Measurements from ENCODE around the gene PLPPR3.

The PLPPR3 gene

GRCh38 chr19:861756-862580, 40.2 kb upstream of the PLPPR3 start:
- ChIA-PET CTCF (interaction anchor here (0.6 to 1.0 kb wide), 2 partner anchors 11 to 59 kb away, joined by 3 read pairs; no protein-coding TSS in a partner anchor), POLR2A (interaction anchor here (0.7 kb wide), 1 partner anchor 16 kb away, joined by 3 read pairs; no protein-coding TSS in a partner anchor)
- 0 out of 2 replicates have a peak, but pooled peaks have one; percentile 8 for TF ChIP-seq EGR2 (tag by site-specific recombination; IDR thresholded peaks at IDR 0.05; ENCODE audit: low read depth)
- no peak for TF ChIP-seq ZNF518A (tag by site-specific recombination; conservative IDR thresholded peaks at IDR 0.05; ENCODE audit: low read depth)
- TF ChIP-seq ZNF449 (tag by site-specific recombination; IDR thresholded peaks at IDR 0.05): no peak
- no peak for TF ChIP-seq ZNF837 (tag by site-specific recombination; IDR thresholded peaks at IDR 0.05)
- no peak for TF ChIP-seq ZNF580 (tag by site-specific recombination; IDR thresholded peaks at IDR 0.05)
- TF ChIP-seq KLF10 (tag by site-specific recombination; IDR thresholded peaks at IDR 0.05): peak; percentile 17; the same call in 1 of the 2 replicates
- TF ChIP-seq SP2 (tag by site-specific recombination; IDR thresholded peaks at IDR 0.05): peak; percentile 47
- TF ChIP-seq KLF1 (tag by site-specific recombination; IDR thresholded peaks at IDR 0.05): peak; percentile 77
- TF ChIP-seq YY2 (tag by site-specific recombination; IDR thresholded peaks at IDR 0.05): no peak
- 0 out of 2 replicates have a peak, but pooled peaks have one; percentile 17 for TF ChIP-seq SP3 (tag by site-specific recombination; IDR thresholded peaks at IDR 0.05)
- TF ChIP-seq BCL6B (tag by site-specific recombination; IDR thresholded peaks at IDR 0.05): no peak
- TF ChIP-seq ZNF791 (tag by site-specific recombination; IDR thresholded peaks at IDR 0.05): no peak
- peak; percentile 47; the same call in 1 of the 2 replicates for TF ChIP-seq ZBTB44 (tag by site-specific recombination; IDR thresholded peaks at IDR 0.05)
- peak; percentile 10; the same call in 1 of the 2 replicates for TF ChIP-seq KLF9 (tag by site-specific recombination; IDR thresholded peaks at IDR 0.05; ENCODE audit: low read depth)
- no peak for TF ChIP-seq GLIS1 (tag by site-specific recombination; IDR thresholded peaks at IDR 0.05)
- TF ChIP-seq ZBTB48 (tag by site-specific recombination; IDR thresholded peaks at IDR 0.05): no peak
- Histone ChIP-seq H3K4me3 (ENCODE audit: low read depth, low read length) (no peak overlapping the region), H3K4me1 (ENCODE audit: control insufficient read depth, insufficient read depth, low read length) (no peaks in the 10 kb centered on the region), H3K9me3 (ENCODE audit: control insufficient read depth, insufficient read depth, low read depth, low read length) (no peaks in the 10 kb centered on the region), H3K36me3 (ENCODE audit: control insufficient read depth in 2 of 2, insufficient read depth in 1 of 2, low read length in 2 of 2) (no peaks in the 10 kb centered on the region), H3K27ac (ENCODE audit: extremely low read depth, low read depth, low read length) (no peak overlapping the region)

All from HEK293 (cell line).